Right lobe of liver (tissue), 6 donors: ENCODE data around the gene NNT. TPM values are rescaled to one million over a fixed set of nuclear protein-coding genes. Genes with fewer than 3 reads are reported as not detected.
"Not testable (repeated sequence)": the region's sequence is repeated elsewhere in the genome, so short reads cannot be mapped to it uniquely, and the experiment has no call there.

Source experiments
- ATAC-seq, 4 donors: fragments of 200-7000 bp; cut with Tn5 transposase; one replicate each; pipeline ENCODE4 v1.9.1; 2020; ENCODE audit warnings: mild to moderate bottlenecking in 4 of 4, moderate library complexity in 4 of 4
- DNase-seq, 3 donors: peaks; one replicate each; pipeline ENCODE4 v3.0.0-alpha.2; 2020
- H3K27ac ChIP-seq, 3 donors: fragments of 200-600 bp; one replicate each; pipeline ENCODE4 v1.8.0; 2022
- H3K27me3 ChIP-seq, 2 donors: fragments of 200-600 bp; one replicate each; pipeline ENCODE4 v1.8.0; 2022
- H3K36me3 ChIP-seq, 4 donors: fragments of 200-600 bp; sonication (generic) in 1 of 4; one replicate each; pipeline versions ENCODE4 v1.5.1 to v1.8.0; 2017 to 2022; ENCODE audit warnings: control low read depth in 1 of 4
- H3K4me1 ChIP-seq, 4 donors: fragments of 200-600 bp; sonication (generic) in 1 of 4; one replicate each; pipeline versions ENCODE4 v1.5.1 to v1.8.0; 2017 to 2022; ENCODE audit warnings: control low read depth in 1 of 4
- H3K4me3 ChIP-seq, 3 donors: fragments of 200-600 bp; one replicate each; pipeline ENCODE4 v1.8.0; 2022
- H3K9me3 ChIP-seq, 4 donors: fragments of 200-600 bp; sonication (generic) in 1 of 4; one replicate each; pipeline versions ENCODE4 v1.5.1 to v1.8.0; 2017 to 2022; ENCODE audit warnings: control low read depth in 1 of 4
- POLR2A ChIP-seq: fragments of 450-650 bp; IDR thresholded peaks from one replicate; pipeline ENCODE4 v1.6.1; 2017; ENCODE audit warnings: antibody characterized with exemption, mild to moderate bottlenecking
- WGBS: methylation state at CpG from one replicate; pipeline ENCODE4 v1.1.6; 2018; ENCODE audit warnings: low coverage, low lambda C conversion rate; ENCODE audit not compliant: insufficient coverage; ENCODE audit errors: missing lambda C conversion rate; 5-methylcytosine and 5-hydroxymethylcytosine counted together
- intact Hi-C, 2 donors: fragments of 100-400 bp; cut with DNase I; formaldehyde crosslinking; loops; one replicate each; pipeline versions ENCODE4 v1.11.2 to v1.14.1; 2022
- total RNA-seq, 6 experiments: library from RNA; depleted of rRNA in 2 of 6; stranded (reverse); fragments of >200 nt in 2 of 6; fragmentation: NEBNext Ultra II Directional in 3 of 6; extraction: Animal tissue kit (Norgen Biotek cat#: 25700) in 3 of 6; gene quantifications; one replicate each; pipeline versions ENCODE4 v1.1.0 to v1.2.4, GENCODE V29; 2016 to 2023
- TF ChIP-seq, protein P1 (sequence below), 4 donors: fragments of 200-600 bp in 3 of 4; fragments of 450-650 bp in 1 of 4; IDR thresholded peaks; one replicate each; pipeline versions ENCODE4 v1.5.1 to v1.8.0; 2016 to 2022; ENCODE audit warnings: antibody characterized with exemption in 4 of 4, mild to moderate bottlenecking in 2 of 4
- donor health status: DM: no; HTN: yes; CAD: no.
- donor health status: DM: no; HTN: no; CAD: no.
- donor health status: DM: no; HTN: no; CAD: no.
- donor health status: DM: no; HTN: yes; CAD: no.
- donor health status: DM: no; HTN: yes; CAD: no.

Gene NNT
- total RNA-seq, 6 experiments from 2014 or later: 81.3 to 250 (median 188) TPM

DNA sequence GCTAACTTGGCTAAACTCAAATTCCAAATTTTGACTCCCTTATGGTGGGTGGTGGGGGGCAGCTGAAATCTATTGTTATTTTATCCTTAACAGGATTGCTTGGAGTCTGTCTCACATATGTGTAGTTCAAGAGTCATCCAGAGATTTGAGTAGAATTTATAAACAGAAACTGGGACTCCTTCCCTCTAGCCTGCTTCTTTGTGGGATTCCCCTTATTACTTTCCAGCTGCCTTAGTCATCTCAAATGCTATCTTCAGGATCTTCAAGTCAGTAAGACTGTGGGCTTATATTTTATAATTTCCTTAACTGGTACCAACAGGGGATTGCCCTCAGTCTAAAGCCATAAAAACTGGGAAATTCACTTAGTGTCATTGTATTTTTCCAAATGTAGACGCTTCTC, 55.5 kb downstream of the NNT start:
- intact Hi-C loops: no loop called here
- no peaks in the 10 kb centered on the region for H3K27me3 ChIP-seq
- ATAC-seq (no peak), DNase-seq (no peak)
- no peak overlapping the region for H3K4me3 ChIP-seq
- WGBS: 89% methylated on average over 1 of the region's 1 CpG
- no peak for TF ChIP-seq POLR2A
- TF ChIP-seq, protein P1, sequence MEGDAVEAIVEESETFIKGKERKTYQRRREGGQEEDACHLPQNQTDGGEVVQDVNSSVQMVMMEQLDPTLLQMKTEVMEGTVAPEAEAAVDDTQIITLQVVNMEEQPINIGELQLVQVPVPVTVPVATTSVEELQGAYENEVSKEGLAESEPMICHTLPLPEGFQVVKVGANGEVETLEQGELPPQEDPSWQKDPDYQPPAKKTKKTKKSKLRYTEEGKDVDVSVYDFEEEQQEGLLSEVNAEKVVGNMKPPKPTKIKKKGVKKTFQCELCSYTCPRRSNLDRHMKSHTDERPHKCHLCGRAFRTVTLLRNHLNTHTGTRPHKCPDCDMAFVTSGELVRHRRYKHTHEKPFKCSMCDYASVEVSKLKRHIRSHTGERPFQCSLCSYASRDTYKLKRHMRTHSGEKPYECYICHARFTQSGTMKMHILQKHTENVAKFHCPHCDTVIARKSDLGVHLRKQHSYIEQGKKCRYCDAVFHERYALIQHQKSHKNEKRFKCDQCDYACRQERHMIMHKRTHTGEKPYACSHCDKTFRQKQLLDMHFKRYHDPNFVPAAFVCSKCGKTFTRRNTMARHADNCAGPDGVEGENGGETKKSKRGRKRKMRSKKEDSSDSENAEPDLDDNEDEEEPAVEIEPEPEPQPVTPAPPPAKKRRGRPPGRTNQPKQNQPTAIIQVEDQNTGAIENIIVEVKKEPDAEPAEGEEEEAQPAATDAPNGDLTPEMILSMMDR (IDR thresholded peaks at IDR 0.05): no peak
- no peaks in the 10 kb centered on the region for H3K4me1 ChIP-seq
- peaks cover 0 to 62% (median 19%) of the 10 kb centered on the region in 4 donors for H3K36me3 ChIP-seq
- H3K27ac ChIP-seq: no peak overlapping the region
- H3K9me3 ChIP-seq: no peaks in the 10 kb centered on the region

DNA sequence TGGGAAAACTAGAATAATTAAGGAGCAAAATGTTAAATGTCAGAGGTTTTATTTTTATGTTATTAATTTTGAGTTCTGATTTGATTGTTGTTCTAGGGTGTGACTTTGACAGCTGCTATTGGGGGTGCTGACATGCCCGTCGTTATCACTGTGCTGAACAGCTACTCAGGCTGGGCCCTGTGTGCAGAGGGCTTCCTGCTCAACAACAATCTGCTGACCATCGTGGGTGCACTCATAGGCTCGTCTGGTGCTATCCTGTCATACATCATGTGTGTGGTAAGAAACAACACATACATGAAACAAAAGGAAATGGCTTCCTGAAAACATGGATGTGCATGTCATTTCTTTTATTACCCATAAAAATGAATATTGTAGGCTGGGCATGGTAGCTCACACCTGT, 56.1 kb downstream of the NNT start:
- H3K27ac ChIP-seq: no peak overlapping the region
- TF ChIP-seq, protein P1 (IDR thresholded peaks at IDR 0.05): no peak
- TF ChIP-seq POLR2A: no peak
- H3K9me3 ChIP-seq: no peaks in the 10 kb centered on the region
- intact Hi-C loops: no loop called here
- DNase-seq: no peak
- WGBS: 79% methylated on average over 4 of the region's 4 CpGs
- H3K27me3 ChIP-seq: no peaks in the 10 kb centered on the region
- no peak for ATAC-seq
- peaks cover 0 to 56% (median 16%) of the 10 kb centered on the region in 4 donors for H3K36me3 ChIP-seq
- H3K4me3 ChIP-seq: no peak overlapping the region
- no peaks in the 10 kb centered on the region for H3K4me1 ChIP-seq

DNA sequence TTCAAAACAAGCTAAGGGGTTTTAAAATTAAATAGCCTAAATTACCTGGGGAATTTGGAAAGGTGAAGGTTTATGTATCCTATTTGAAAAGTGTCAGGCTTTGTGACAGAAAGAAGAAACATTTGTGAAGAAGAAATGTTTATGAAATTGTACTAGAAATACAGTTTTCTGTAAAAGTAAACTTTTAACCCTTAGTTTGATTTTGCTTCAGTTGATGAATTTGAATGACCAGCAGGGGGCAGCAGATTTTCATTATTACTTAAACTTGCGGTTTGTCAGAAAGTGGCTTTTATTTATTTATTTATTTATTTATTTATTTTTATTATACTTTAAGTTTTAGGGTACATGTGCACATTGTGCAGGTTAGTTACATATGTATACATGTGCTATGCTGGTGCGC, 58.1 kb downstream of the NNT start:
- 65% methylated on average over 2 of the region's 2 CpGs for WGBS
- DNase-seq: no peak
- Histone ChIP-seq H3K27ac (no peak overlapping the region), H3K36me3 (peaks cover 0 to 39% (median 11%) of the 10 kb centered on the region in 4 donors), H3K9me3 (no peaks in the 10 kb centered on the region), H3K27me3 (no peaks in the 10 kb centered on the region), H3K4me3 (no peak overlapping the region), H3K4me1 (no peaks in the 10 kb centered on the region)
- ATAC-seq: no peak
- intact Hi-C loops: no loop called here
- no peak for TF ChIP-seq POLR2A
- TF ChIP-seq, protein P1 (IDR thresholded peaks at IDR 0.05): peak; percentile 37 to 57 (median 53)

DNA sequence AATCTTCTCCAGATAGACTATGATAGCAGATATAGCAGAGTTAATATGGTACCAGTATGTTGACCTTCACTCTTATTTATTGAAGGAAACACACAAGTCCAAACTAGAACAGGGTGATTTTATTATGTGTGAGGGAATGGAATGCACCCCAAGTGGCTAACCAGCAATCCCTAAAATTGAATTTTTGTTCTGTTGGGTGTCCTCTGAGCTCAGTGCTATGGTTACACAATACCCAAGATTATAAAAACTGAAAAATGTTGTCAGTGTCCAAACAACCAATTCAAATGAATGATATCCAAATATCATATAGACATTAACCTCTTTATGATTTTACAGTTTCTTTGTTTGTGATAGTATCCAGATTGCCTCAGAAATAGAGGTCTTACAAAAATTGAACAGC, 60.9 kb downstream of the NNT start:
- DNase-seq (no peak), ATAC-seq (no peak)
- H3K9me3 ChIP-seq: no peaks in the 10 kb centered on the region
- H3K4me3 ChIP-seq: no peak overlapping the region
- no peaks in the 10 kb centered on the region for H3K4me1 ChIP-seq
- intact Hi-C loops: no loop called here
- TF ChIP-seq, protein P1 (IDR thresholded peaks at IDR 0.05): no peak
- TF ChIP-seq POLR2A: no peak
- H3K27me3 ChIP-seq: no peaks in the 10 kb centered on the region
- H3K36me3 ChIP-seq: peaks cover 0 to 18% (median 9%) of the 10 kb centered on the region in 4 donors
- no peak overlapping the region for H3K27ac ChIP-seq

DNA sequence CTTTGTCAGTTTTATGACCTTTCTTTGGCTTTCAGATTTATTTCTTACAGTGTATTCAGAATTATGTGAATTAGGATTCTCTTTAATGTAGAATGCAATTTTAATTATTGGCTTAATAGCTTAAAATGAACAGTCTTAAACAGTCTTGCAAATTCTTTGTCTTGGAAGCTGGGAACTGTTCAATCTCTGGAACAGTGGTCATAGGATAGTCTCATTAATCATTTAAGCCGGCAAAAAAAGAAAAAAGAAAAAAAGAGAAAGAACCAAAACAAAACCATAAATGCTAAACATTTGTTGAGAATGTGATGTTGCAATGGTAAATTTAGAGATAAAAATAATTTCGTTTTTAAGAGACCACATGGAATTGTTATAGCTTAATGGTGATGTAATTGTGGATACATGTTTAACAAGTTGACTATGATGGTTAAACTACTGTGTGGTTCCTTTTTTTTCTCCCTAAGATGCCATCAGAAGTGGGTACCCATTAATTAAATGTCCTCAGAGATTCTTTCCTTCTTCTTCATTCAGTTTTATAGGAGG, 61.6 kb downstream of the NNT start:
- H3K36me3 ChIP-seq: peaks cover 0 to 12% (median 3%) of the 10 kb centered on the region in 4 donors
- TF ChIP-seq, protein P1 (IDR thresholded peaks at IDR 0.05): no peak
- no peak for TF ChIP-seq POLR2A
- intact Hi-C loops: no loop called here
- no peaks in the 10 kb centered on the region for H3K27me3 ChIP-seq
- 59% methylated on average over 2 of the region's 2 CpGs for WGBS
- ATAC-seq: no peak
- DNase-seq: no peak
- H3K4me1 ChIP-seq: no peaks in the 10 kb centered on the region
- no peaks in the 10 kb centered on the region for H3K9me3 ChIP-seq
- H3K27ac ChIP-seq: no peak overlapping the region
- H3K4me3 ChIP-seq: no peak overlapping the region

DNA sequence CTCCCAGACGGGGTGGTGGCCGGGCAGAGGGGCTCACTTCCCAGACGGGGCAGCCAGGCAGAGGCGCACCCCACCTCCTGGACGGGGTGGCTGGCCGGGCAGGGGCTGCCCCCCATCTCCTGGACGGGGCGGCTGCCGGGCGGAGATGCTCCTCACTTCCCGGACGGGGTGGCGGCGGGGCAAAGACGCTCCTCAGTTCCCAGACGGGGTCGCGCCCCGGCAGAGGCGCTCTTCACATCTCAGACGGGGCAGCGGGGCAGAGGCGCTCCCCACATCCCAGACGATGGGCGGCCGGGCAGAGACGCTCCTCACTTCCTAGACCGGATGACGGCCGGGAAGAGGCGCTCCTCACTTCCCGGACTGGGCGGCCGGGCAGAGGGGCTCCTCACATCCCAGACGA, 62.8 kb downstream of the NNT start:
- ATAC-seq, H3K4me1 ChIP-seq, H3K27me3 ChIP-seq, H3K4me3 ChIP-seq, H3K27ac ChIP-seq, DNase-seq, H3K9me3 ChIP-seq, H3K36me3 ChIP-seq, intact Hi-C loops: not testable (repeated sequence)
- WGBS: 96% methylated on average over 9 of the region's 35 CpGs

DNA sequence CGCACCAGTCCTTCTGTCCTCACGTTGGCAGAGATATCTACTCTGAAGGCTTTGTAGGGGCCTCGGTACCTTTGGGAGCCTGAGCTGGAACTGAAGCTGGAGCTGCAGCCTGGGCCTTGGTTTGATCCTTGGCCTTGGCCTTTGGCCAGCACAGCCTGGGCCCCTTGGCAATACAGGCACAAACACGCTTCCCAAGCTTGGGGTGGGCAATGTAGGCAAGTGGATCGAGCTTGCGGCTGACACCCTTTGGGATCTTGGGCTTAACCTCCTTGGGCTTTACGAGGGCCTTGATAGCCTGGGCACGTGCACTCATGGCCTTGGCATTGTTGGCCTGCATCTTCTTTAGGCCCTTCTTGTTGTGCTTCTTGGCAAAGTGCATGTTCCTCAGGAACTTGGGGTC, 63.7 kb downstream of the NNT start:
- H3K4me3 ChIP-seq, ATAC-seq, intact Hi-C loops, H3K9me3 ChIP-seq, H3K4me1 ChIP-seq, H3K27me3 ChIP-seq, DNase-seq, H3K36me3 ChIP-seq, H3K27ac ChIP-seq: not testable (repeated sequence)
- WGBS: no CpG with 5 or more reads among the region's 8 CpGs
